Loucy (cell line): ENCODE data around the gene GLA.
A peak's percentile ranks its signal among the peaks of the same experiment; 100 is the strongest.

ENCODE experiments used
- H2AFZ ChIP-seq: fragments of 200-600 bp; sonication (generic); 2 replicates; pipeline ENCODE4 v1.6.0; 2016; ENCODE audit warnings: antibody characterized with exemption, mild to moderate bottlenecking, low read length, moderate library complexity
- H3F3A ChIP-seq: fragments of 200-600 bp; 2 replicates; pipeline ENCODE4 v1.6.0; 2016; ENCODE audit warnings: antibody characterized with exemption, low read depth, mild to moderate bottlenecking
- H3K27me3 ChIP-seq: fragments of 200-600 bp; sonication (generic); 2 replicates; pipeline ENCODE4 v1.6.1; 2014; ENCODE audit warnings: low read length, mild to moderate bottlenecking; ENCODE audit not compliant: insufficient read depth, poor library complexity, severe bottlenecking
- H3K36me3 ChIP-seq: fragments of 200-600 bp; sonication (generic); 2 replicates; pipeline ENCODE4 v1.6.1; 2016; ENCODE audit warnings: low read length; ENCODE audit not compliant: insufficient read depth
- H3K4me1 ChIP-seq: fragments of 200-600 bp; sonication (generic); 2 replicates; pipeline ENCODE4 v1.5.1; 2014; ENCODE audit warnings: low read length, mild to moderate bottlenecking; ENCODE audit not compliant: insufficient read depth, poor library complexity, severe bottlenecking
- H3K4me2 ChIP-seq: fragments of 200-600 bp; sonication (generic); 2 replicates; pipeline ENCODE4 v1.6.0; 2014; ENCODE audit warnings: antibody characterized with exemption, low read length, low read depth, mild to moderate bottlenecking; ENCODE audit not compliant: poor library complexity, severe bottlenecking
- H3K4me3 ChIP-seq: fragments of 200-600 bp; sonication (generic); 2 replicates; pipeline ENCODE4 v1.5.1; 2014; ENCODE audit warnings: low read length, mild to moderate bottlenecking, mixed read lengths; ENCODE audit not compliant: poor library complexity, severe bottlenecking
- H3K79me2 ChIP-seq: fragments of 200-600 bp; sonication (generic); 2 replicates; pipeline ENCODE4 v1.6.1; 2014; ENCODE audit warnings: low read length; ENCODE audit not compliant: insufficient read depth
- H3K9ac ChIP-seq: fragments of 200-600 bp; sonication (generic); 2 replicates; pipeline ENCODE4 v1.6.0; 2014; ENCODE audit warnings: mild to moderate bottlenecking, low read depth, low read length, moderate library complexity; ENCODE audit not compliant: poor library complexity, severe bottlenecking
- H3K9me2 ChIP-seq: fragments of 200-600 bp; sonication (generic); replicated peaks from 2 replicates; pipeline ENCODE4 v1.6.1; 2016; ENCODE audit warnings: low read depth, low read length, mixed read lengths
- H3K9me3 ChIP-seq: fragments of 200-600 bp; sonication (generic); 2 replicates; pipeline ENCODE4 v1.6.1; 2014; ENCODE audit warnings: mild to moderate bottlenecking, antibody characterized with exemption, low read length, low read depth; ENCODE audit not compliant: insufficient read depth
- H4K20me1 ChIP-seq: fragments of 200-600 bp; sonication (generic); 2 replicates; pipeline ENCODE4 v1.6.0; 2014; ENCODE audit warnings: antibody characterized with exemption, low read length, mild to moderate bottlenecking; ENCODE audit not compliant: insufficient read depth, poor library complexity, severe bottlenecking
- CTCF ChIP-seq: fragments of 200-600 bp; sonication (generic); conservative IDR thresholded peaks from 2 replicates; pipeline ENCODE4 v1.5.1; 2014; ENCODE audit warnings: mild to moderate bottlenecking, antibody characterized with exemption, low read length
- EZH2phosphoT487 ChIP-seq: fragments of 200-600 bp; IDR thresholded peaks from 2 replicates; pipeline ENCODE4 v1.6.1; 2018; ENCODE audit warnings: antibody characterized with exemption, mild to moderate bottlenecking, moderate library complexity, borderline replicate concordance

GLA gene

GRCh38 chrX:101393530-101394305 lies 14.0 kb downstream of the GLA start:
- peak overlapping the region; percentile 94 for H3K4me2 ChIP-seq
- no peak overlapping the region for H3K9ac ChIP-seq
- no peak overlapping the region for H2AFZ ChIP-seq
- peaks cover 26% of the 10 kb centered on the region for H4K20me1 ChIP-seq
- H3K9me3 ChIP-seq: no peaks in the 10 kb centered on the region
- H3K9me2 ChIP-seq: no peaks in the 10 kb centered on the region
- H3K79me2 ChIP-seq: peaks cover 37% of the 10 kb centered on the region
- no peaks in the 10 kb centered on the region for H3F3A ChIP-seq
- H3K4me1 ChIP-seq: peaks cover 4% of the 10 kb centered on the region
- H3K36me3 ChIP-seq: peaks cover 19% of the 10 kb centered on the region
- H3K4me3 ChIP-seq: peak overlapping the region; percentile 97
- peaks cover 5% of the 10 kb centered on the region for H3K27me3 ChIP-seq
- TF ChIP-seq CTCF: no peak
- no peak for TF ChIP-seq EZH2phosphoT487

GRCh38 chrX:101391831-101392230 lies 15.9 kb downstream of the GLA start:
- no peaks in the 10 kb centered on the region for H3F3A ChIP-seq
- H3K4me3 ChIP-seq: peak overlapping the region; percentile 97
- no peak for TF ChIP-seq CTCF
- TF ChIP-seq EZH2phosphoT487: no peak
- H3K27me3 ChIP-seq: peaks cover 5% of the 10 kb centered on the region
- no peak overlapping the region for H2AFZ ChIP-seq
- H3K4me1 ChIP-seq: peaks cover 4% of the 10 kb centered on the region
- H3K9me3 ChIP-seq: no peaks in the 10 kb centered on the region
- peaks cover 26% of the 10 kb centered on the region for H4K20me1 ChIP-seq
- H3K9me2 ChIP-seq: no peaks in the 10 kb centered on the region
- H3K36me3 ChIP-seq: peaks cover 19% of the 10 kb centered on the region
- H3K9ac ChIP-seq: peak overlapping the region; percentile 92
- peak overlapping the region; percentile 94 for H3K4me2 ChIP-seq
- H3K79me2 ChIP-seq: peaks cover 37% of the 10 kb centered on the region

GRCh38 chrX:101390664-101391525 lies 16.8 kb downstream of the GLA start, which contains the start of gene RPL36A:
RPL36A (plus strand) TSS chrX:101391011; CDS start chrX:101391044, 33 bp downstream.
- Histone ChIP-seq H3F3A (no peaks in the 10 kb centered on the region), H3K27me3 (peaks cover 5% of the 10 kb centered on the region), H3K9ac (peak within 1 kb of the TSS; percentile 92), H3K4me2 (peak within 1 kb of the TSS; percentile 94), H3K4me1 (peaks cover 4% of the 10 kb centered on the region), H3K4me3 (peak within 1 kb of the TSS; percentile 97), H3K9me2 (no peaks in the 10 kb centered on the region), H4K20me1 (peaks cover 26% of the 10 kb centered on the region), H3K79me2 (peaks cover 34% of the 10 kb centered on the region), H3K9me3 (no peaks in the 10 kb centered on the region), H2AFZ (peak within 1 kb of the TSS; percentile 70), H3K36me3 (peaks cover 19% of the 10 kb centered on the region)
- TF ChIP-seq CTCF (peak; percentile 60), EZH2phosphoT487 (no peak)
